ENCODE results near the gene LAD1.
A peak's percentile ranks its signal among the peaks of the same experiment; 100 is the strongest.

LAD1 gene

DNA sequence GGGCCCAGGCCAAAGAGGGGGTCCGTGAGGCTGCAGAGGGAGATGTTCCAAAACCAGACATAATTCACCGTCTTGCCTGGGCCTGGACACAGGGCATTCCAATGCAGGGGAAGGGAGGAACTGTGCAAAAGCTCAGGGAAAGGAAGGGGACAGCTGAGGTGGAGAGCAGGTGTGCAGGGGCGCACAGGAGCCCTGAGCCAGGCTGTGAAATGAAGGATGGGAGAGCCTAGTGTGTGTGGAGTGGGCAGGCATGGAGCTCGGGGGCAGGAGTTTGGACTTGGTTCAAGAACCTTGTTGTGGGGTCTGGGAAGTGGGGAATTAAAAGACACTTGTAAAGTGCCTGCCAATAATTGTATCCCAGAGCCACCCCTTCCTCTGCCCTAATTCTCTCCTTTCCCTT, 20.1 kb upstream of the LAD1 start:
- no peak for DNase-seq (ENCODE audit: low spot score)

- no peak for DNase-seq (ENCODE audit: low spot score)
Measured at GRCh38 chr1:201418461-201418860, 19.3 kb upstream of the LAD1 start.

GRCh38 chr1:201414051-201414738, 15.1 kb upstream of the LAD1 start:
- DNase-seq (ENCODE audit: low spot score) = no peak

DNA sequence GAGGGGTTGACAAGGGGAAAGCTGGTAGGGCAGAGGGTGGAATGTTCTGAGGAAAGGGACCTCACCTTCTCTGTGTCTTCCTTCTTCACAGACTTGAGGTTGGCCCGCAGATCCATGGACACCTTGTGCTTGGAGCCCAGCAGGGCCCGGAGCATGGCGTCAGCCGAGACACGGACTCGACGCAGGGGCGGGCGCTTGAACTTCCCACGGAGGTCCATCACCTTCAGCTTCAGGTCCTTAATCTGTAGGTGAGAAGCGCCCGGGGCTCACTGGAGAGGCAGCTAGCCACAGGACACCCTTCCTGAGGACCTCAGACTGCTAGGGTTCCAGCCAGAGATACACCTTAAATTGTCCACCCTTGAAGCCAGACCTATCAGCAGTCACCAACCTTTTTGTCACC, 12.2 kb upstream of the LAD1 start:
- no peak for DNase-seq (ENCODE audit: low spot score)

GRCh38 chr1:201409440-201409839, 10.3 kb upstream of the LAD1 start:
- DNase-seq (ENCODE audit: low spot score) = peak; percentile 39

GRCh38 chr1:201408834-201409200, 9.7 kb upstream of the LAD1 start:
- no peak for DNase-seq (ENCODE audit: low spot score)

GRCh38 chr1:201408176-201408833, 9.2 kb upstream of the LAD1 start:
- DNase-seq (ENCODE audit: low spot score) = peak; percentile 90

GRCh38 chr1:201406831-201407406, 7.8 kb upstream of the LAD1 start:
- no peak for DNase-seq (ENCODE audit: low spot score)

GRCh38 chr1:201405484-201405831, 6.3 kb upstream of the LAD1 start:
- no peak for DNase-seq (ENCODE audit: low spot score)

GRCh38 chr1:201404722-201405483, 5.8 kb upstream of the LAD1 start:
- no peak for DNase-seq (ENCODE audit: low spot score)

- no peak for DNase-seq (ENCODE audit: low spot score)
Measured at GRCh38 chr1:201404055-201404454, 4.9 kb upstream of the LAD1 start.

GRCh38 chr1:201403359-201403758, 4.2 kb upstream of the LAD1 start:
- no peak for DNase-seq (ENCODE audit: low spot score)

GRCh38 chr1:201401700-201402099, 2.6 kb upstream of the LAD1 start:
- DNase-seq (ENCODE audit: low spot score) = no peak

DNA sequence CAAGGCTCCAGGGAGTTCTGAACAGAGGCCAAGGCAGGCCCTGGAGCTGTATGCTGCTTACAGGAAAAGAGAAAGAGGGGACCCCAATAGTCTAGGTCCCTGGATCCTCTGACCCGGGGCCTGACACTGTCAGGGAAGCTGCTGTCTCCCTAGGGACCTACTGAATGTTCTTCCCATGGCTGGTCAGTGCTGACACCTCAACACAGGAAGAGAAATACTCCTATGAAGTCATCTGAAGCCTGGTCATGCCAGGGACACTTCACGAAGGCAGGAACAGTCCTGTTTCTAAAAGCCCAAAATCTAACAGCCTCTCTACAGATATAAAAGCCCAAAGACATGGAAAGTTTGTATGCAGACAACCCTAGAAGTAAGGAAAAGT, 1.7 kb upstream of the LAD1 start:
- DNase-seq (ENCODE audit: low spot score) = no peak

- DNase-seq (ENCODE audit: low spot score) = no peak
Measured at GRCh38 chr1:201400212-201400851, 1.2 kb upstream of the LAD1 start.

DNA sequence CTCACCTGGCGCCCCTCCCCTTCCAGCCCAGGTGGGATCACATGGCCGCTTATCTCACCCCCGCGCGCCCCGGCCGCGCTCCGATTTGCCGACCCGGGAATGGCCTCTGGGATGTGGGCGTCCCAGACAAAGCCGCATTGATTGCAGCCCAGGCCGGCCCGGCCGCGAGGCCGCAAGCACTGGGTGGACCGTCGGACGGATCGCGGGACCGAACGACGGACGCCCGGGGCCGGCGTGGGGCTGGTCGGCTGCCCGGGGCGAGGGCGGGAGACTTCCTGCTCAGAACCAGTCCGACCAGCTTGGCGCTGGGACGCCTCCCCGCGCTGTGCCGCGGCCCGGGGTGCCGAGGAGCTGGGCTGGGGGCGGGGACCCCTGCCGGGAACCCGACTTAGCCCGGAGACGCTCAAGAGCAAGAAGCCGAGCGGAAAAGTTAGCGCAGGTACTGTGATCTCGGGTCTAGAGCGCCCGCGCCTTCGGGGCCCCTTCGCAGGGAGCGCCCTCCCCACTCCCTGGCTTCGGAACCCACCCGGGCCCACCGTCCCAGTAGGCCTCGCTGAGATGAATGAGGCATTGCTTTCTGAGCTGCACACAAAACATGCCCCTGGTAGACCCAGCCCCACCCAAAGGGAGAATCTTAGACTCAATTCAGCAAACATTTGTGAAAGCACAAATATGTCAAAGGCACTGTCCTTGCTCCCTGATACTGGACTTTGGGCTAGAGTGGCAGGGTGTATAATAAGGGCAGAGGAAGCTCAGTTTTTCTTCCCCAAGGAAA, 415 bp upstream of the LAD1 start:
- no peak for DNase-seq (ENCODE audit: low spot score)

- DNase-seq (ENCODE audit: low spot score) = no peak
Measured at GRCh38 chr1:201397675-201398074, 1.4 kb downstream of the LAD1 start.

DNA sequence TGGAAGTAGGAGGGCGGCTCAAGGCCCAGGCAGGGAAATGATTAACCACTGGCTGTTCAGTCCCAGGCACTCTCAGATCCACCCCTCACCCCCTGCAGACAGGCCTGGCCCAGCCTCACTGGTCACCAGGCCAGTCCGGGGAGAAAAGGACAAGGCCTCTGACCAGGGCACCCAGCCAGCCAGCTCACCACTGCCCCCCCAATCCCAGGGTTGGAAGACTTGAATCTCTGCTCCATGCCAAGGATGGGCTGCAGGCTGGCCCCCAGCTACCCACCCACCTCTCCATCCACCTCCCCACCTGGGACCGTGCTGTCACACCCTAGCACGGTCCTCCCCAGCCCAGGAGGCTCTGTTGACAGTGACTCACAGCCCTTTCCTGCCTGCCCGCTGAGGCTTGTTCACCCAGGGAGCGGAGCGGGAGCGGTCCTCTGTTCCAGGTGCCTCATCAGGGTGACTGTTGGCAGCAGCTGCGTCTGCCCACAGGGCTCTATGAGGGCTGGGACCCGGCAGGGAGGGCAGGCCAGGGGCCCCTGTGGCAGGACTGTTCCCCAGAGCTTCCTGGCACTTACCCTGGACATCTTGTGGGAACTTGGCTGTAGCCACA, 2.2 kb downstream of the LAD1 start:
- DNase-seq (ENCODE audit: low spot score) = no peak

DNA sequence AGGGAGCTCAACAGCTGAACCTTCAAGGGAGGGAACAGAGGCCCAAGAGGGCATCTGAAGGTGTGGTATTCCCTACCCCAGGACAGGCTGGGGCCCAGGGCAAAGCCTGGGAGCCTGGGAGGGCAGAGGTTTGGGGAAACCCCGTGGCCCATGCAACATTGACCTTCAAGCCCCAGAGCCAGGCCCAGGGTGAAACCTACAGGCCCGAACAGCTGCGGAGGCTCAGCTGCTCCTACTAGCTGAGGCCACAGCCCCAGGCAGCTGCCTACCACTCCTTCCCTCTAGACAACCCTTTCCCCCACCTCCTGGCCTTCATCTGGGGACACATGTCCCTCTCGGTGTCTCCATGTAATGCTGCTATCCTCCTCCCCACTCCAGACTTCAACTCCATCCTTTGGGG, 3.2 kb downstream of the LAD1 start:
- DNase-seq (ENCODE audit: low spot score) = no peak

- DNase-seq (ENCODE audit: low spot score) = no peak
Measured at GRCh38 chr1:201394591-201394990, 4.5 kb downstream of the LAD1 start.

- no peak for DNase-seq (ENCODE audit: low spot score)
Measured at GRCh38 chr1:201393076-201393475, 6.0 kb downstream of the LAD1 start.

All from AG08396 (cell line).